ENCODE data around the gene LRRC55.

GRCh38 chr11:57175478-57175877 lies 6.3 kb upstream of the LRRC55 start:
- TF ChIP-seq, protein P1, sequence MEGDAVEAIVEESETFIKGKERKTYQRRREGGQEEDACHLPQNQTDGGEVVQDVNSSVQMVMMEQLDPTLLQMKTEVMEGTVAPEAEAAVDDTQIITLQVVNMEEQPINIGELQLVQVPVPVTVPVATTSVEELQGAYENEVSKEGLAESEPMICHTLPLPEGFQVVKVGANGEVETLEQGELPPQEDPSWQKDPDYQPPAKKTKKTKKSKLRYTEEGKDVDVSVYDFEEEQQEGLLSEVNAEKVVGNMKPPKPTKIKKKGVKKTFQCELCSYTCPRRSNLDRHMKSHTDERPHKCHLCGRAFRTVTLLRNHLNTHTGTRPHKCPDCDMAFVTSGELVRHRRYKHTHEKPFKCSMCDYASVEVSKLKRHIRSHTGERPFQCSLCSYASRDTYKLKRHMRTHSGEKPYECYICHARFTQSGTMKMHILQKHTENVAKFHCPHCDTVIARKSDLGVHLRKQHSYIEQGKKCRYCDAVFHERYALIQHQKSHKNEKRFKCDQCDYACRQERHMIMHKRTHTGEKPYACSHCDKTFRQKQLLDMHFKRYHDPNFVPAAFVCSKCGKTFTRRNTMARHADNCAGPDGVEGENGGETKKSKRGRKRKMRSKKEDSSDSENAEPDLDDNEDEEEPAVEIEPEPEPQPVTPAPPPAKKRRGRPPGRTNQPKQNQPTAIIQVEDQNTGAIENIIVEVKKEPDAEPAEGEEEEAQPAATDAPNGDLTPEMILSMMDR (IDR thresholded peaks at IDR 0.05): no peak
- no peak for TF ChIP-seq POLR2A (IDR thresholded peaks at IDR 0.05)
